ENCODE results near the gene CLEC4M.

The CLEC4M gene

DNA sequence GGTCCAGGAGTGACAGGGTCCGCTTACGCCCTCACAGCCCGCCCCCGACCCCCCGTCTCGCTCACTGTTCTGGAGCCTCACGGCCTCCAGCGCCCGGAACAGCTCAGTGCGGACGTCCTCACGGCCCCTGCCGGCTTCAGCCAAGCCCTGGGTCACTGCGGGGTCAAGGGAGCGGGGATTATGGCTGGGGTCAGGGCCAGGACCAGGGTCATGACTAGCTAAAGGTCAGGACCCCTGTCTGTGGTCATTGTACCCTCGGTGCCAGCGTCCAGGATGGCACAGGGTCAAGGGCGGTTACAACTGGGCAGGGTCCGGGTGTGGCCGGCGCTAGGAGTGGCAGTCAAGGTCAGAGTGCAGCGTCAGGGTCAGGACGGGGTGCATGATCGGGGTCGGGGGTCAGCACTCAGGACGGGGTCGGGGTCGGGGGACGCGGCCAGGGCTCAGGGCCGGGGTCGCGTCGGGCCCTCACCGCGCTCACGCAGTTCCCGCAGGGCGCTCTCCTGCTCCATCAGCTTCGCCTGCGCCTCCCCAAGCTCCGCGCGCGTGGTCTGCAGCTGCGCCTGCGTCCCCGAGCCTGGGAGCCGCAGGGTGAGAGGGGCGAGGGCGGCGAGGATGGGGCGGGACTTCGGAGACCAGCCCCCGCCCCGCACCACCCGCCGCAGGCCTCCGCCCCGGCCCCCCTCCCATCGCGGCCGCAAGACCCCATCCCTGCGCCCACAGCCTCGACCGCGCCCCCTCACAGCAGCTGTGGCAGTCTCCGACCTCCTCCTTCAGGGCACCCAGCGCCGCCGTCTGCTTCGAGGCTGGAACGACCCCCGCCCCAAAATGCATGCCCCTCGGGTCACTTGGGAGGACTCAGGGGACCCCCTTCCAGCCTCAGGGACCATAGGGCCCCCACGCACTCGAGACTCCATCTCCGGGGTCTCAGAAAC, 32.5 kb upstream of the CLEC4M start:
- H3K9me3 ChIP-seq (ENCODE audit: control insufficient read depth, low read length): no peaks in the 10 kb centered on the region
- H3K4me1 ChIP-seq (ENCODE audit: control insufficient read depth, insufficient read depth, low read length): no peaks in the 10 kb centered on the region
- no peak overlapping the region for H3K27ac ChIP-seq (ENCODE audit: insufficient read depth, low read depth, low read length, poor library complexity, severe bottlenecking)
- WGBS, 2 experiments: 17 to 20% methylated on average over 78 of the region's 78 CpGs
- no peak overlapping the region for H3K4me3 ChIP-seq (ENCODE audit: insufficient read depth, low read depth, low read length)
- H3K36me3 ChIP-seq (ENCODE audit: control insufficient read depth, insufficient read depth, low read length): no peaks in the 10 kb centered on the region
- H3K27me3 ChIP-seq (ENCODE audit: control insufficient read depth, insufficient read depth, low read length, poor library complexity, severe bottlenecking): peaks cover 81% of the 10 kb centered on the region

GRCh38 chr19:7731218-7731595, 31.8 kb upstream of the CLEC4M start:
- WGBS, 2 experiments: 75 to 78% methylated on average over 39 of the region's 39 CpGs

GRCh38 chr19:7731615-7732014, 31.4 kb upstream of the CLEC4M start:
- WGBS, 2 experiments: 78% methylated on average over 5 of the region's 5 CpGs
- Histone ChIP-seq H3K4me1 (ENCODE audit: control insufficient read depth, insufficient read depth, low read length) (no peaks in the 10 kb centered on the region), H3K27ac (ENCODE audit: insufficient read depth, low read depth, low read length, poor library complexity, severe bottlenecking) (no peak overlapping the region), H3K27me3 (ENCODE audit: control insufficient read depth, insufficient read depth, low read length, poor library complexity, severe bottlenecking) (peaks cover 86% of the 10 kb centered on the region), H3K4me3 (ENCODE audit: insufficient read depth, low read depth, low read length) (no peak overlapping the region), H3K36me3 (ENCODE audit: control insufficient read depth, insufficient read depth, low read length) (no peaks in the 10 kb centered on the region), H3K9me3 (ENCODE audit: control insufficient read depth, low read length) (no peaks in the 10 kb centered on the region)

More at GRCh38 chr19:7731218-7731595, 31.8 kb upstream of the CLEC4M start:
- H3K9me3 ChIP-seq (ENCODE audit: control insufficient read depth, low read length): no peaks in the 10 kb centered on the region
- no peaks in the 10 kb centered on the region for H3K36me3 ChIP-seq (ENCODE audit: control insufficient read depth, insufficient read depth, low read length)
- no peak overlapping the region for H3K27ac ChIP-seq (ENCODE audit: insufficient read depth, low read depth, low read length, poor library complexity, severe bottlenecking)
- no peak overlapping the region for H3K4me3 ChIP-seq (ENCODE audit: insufficient read depth, low read depth, low read length)
- peaks cover 86% of the 10 kb centered on the region for H3K27me3 ChIP-seq (ENCODE audit: control insufficient read depth, insufficient read depth, low read length, poor library complexity, severe bottlenecking)
- no peaks in the 10 kb centered on the region for H3K4me1 ChIP-seq (ENCODE audit: control insufficient read depth, insufficient read depth, low read length)

DNA sequence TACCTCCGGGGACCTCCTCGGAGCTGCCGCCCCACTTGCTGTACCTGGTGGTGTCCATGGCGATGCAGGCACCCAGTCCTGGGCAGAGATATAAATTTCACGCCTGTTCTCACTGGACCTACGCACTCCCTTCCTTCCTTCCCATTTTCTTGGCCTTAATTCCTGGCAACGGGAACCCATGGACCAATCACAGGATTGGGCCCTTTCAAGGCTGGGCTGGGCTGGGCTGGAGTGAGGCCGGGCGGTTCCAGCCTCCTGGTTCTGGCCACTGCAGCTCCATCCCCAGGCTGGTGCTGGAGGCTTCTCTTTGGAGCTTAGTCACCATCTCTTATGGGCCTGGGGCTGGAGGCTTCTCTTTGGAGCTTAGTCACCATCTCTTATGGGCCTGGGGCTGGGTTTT, 31.0 kb upstream of the CLEC4M start, which contains the start of gene CLEC4G:
TSS of gene CLEC4G (minus strand) at position 66 of the 400 bp plus-strand sequence. CDS start at position 58, 8 bp downstream.
- Histone ChIP-seq H3K9me3 (ENCODE audit: control insufficient read depth, low read length) (no peaks in the 10 kb centered on the region), H3K27ac (ENCODE audit: insufficient read depth, low read depth, low read length, poor library complexity, severe bottlenecking) (no peak within 1 kb of the TSS), H3K4me3 (ENCODE audit: insufficient read depth, low read depth, low read length) (no peak within 1 kb of the TSS), H3K27me3 (ENCODE audit: control insufficient read depth, insufficient read depth, low read length, poor library complexity, severe bottlenecking) (peaks cover 86% of the 10 kb centered on the region), H3K4me1 (ENCODE audit: control insufficient read depth, insufficient read depth, low read length) (no peaks in the 10 kb centered on the region), H3K36me3 (ENCODE audit: control insufficient read depth, insufficient read depth, low read length) (no peaks in the 10 kb centered on the region)
- WGBS, 2 experiments: 63 to 66% methylated on average over 9 of the region's 9 CpGs

GRCh38 chr19:7733376-7733775, 29.7 kb upstream of the CLEC4M start:
- Histone ChIP-seq H3K36me3 (ENCODE audit: control insufficient read depth, insufficient read depth, low read length) (no peaks in the 10 kb centered on the region), H3K4me3 (ENCODE audit: insufficient read depth, low read depth, low read length) (no peak overlapping the region), H3K9me3 (ENCODE audit: control insufficient read depth, low read length) (no peaks in the 10 kb centered on the region), H3K4me1 (ENCODE audit: control insufficient read depth, insufficient read depth, low read length) (no peaks in the 10 kb centered on the region), H3K27me3 (ENCODE audit: control insufficient read depth, insufficient read depth, low read length, poor library complexity, severe bottlenecking) (peaks cover 75% of the 10 kb centered on the region), H3K27ac (ENCODE audit: insufficient read depth, low read depth, low read length, poor library complexity, severe bottlenecking) (no peak overlapping the region)
- 69 to 76% methylated on average over 6 of the region's 6 CpGs for WGBS, 2 experiments

GRCh38 chr19:7734220-7735203, 28.5 kb upstream of the CLEC4M start:
- whole genome bisulfite sequencing, 2 experiments: 63 to 65% methylated on average over 12 of the region's 12 CpGs
- Histone ChIP-seq H3K4me1 (ENCODE audit: control insufficient read depth, insufficient read depth, low read length) (no peaks in the 10 kb centered on the region), H3K4me3 (ENCODE audit: insufficient read depth, low read depth, low read length) (no peak overlapping the region), H3K9me3 (ENCODE audit: control insufficient read depth, low read length) (no peaks in the 10 kb centered on the region), H3K36me3 (ENCODE audit: control insufficient read depth, insufficient read depth, low read length) (no peaks in the 10 kb centered on the region), H3K27ac (ENCODE audit: insufficient read depth, low read depth, low read length, poor library complexity, severe bottlenecking) (no peak overlapping the region), H3K27me3 (ENCODE audit: control insufficient read depth, insufficient read depth, low read length, poor library complexity, severe bottlenecking) (peaks cover 63% of the 10 kb centered on the region)

DNA sequence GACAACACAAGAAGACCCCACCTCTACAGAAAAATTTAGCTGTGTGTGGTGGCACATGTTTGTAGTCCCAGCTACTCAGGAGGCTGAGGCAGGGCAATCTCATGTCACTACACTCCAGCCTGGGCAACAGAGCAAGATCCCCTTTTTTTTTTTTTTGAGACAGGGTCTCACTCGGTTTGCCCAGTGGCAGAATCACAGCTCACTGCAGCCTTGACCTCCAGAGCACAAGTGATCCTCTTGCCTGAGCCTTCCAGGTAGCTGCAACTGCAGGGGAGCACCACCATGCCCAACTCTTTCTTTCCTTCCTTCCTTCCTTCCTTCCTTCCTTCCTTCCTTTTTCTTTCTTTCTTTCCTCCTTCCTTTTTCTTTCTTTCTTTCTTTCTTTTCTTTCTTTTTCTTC, 26.9 kb upstream of the CLEC4M start:
- Histone ChIP-seq H3K27me3 (ENCODE audit: control insufficient read depth, insufficient read depth, low read length, poor library complexity, severe bottlenecking) (peaks cover 52% of the 10 kb centered on the region), H3K4me3 (ENCODE audit: insufficient read depth, low read depth, low read length) (no peak overlapping the region), H3K36me3 (ENCODE audit: control insufficient read depth, insufficient read depth, low read length) (no peaks in the 10 kb centered on the region), H3K4me1 (ENCODE audit: control insufficient read depth, insufficient read depth, low read length) (no peaks in the 10 kb centered on the region), H3K27ac (ENCODE audit: insufficient read depth, low read depth, low read length, poor library complexity, severe bottlenecking) (no peak overlapping the region), H3K9me3 (ENCODE audit: control insufficient read depth, low read length) (no peaks in the 10 kb centered on the region)
- 41 to 59% methylated on average over 1 of the region's 1 CpG for WGBS, 2 experiments

DNA sequence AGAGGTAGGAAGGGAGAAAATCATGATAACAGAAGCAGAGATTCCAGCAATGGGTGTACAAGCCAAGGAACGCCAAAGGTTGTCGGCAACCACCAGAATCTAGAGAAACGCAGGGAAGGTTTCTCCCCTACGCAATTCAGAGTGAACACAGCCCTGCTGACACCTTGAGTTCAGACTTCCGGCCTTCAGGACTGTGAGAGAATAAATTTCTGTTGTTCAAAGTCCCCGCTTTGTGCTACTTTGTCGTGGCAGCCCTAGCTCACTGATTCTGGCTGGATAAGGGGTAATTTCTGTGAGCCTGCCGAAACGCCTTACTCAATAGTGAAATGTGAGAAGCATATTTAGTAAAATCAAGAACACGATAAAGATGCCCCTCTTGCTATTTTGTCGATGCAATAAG, 25.8 kb upstream of the CLEC4M start:
- WGBS, 2 experiments: 89% methylated on average over 11 of the region's 11 CpGs
- no peaks in the 10 kb centered on the region for H3K36me3 ChIP-seq (ENCODE audit: control insufficient read depth, insufficient read depth, low read length)
- no peaks in the 10 kb centered on the region for H3K9me3 ChIP-seq (ENCODE audit: control insufficient read depth, low read length)
- H3K27me3 ChIP-seq (ENCODE audit: control insufficient read depth, insufficient read depth, low read length, poor library complexity, severe bottlenecking): peaks cover 41% of the 10 kb centered on the region
- H3K27ac ChIP-seq (ENCODE audit: insufficient read depth, low read depth, low read length, poor library complexity, severe bottlenecking): no peak overlapping the region
- H3K4me1 ChIP-seq (ENCODE audit: control insufficient read depth, insufficient read depth, low read length): no peaks in the 10 kb centered on the region
- H3K4me3 ChIP-seq (ENCODE audit: insufficient read depth, low read depth, low read length): no peak overlapping the region

DNA sequence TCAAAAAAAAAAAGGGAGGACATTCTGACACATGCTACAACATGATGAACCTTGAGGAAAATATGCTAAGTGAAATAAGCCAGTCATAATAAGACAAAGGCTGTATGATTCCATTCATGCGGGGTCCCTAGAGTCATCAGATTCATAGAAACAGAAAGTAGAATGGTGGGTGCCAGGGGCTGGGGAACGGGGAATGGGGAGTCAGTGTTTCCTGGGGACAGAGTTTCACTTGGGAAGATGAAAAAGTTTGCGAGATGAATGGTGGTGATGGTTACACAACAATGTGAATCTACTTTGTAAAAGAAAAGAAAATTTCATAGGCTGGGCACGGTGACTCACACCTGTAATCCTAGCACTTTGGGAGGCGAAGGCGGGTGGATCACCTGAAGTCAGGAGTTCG, 25.0 kb upstream of the CLEC4M start:
- no peak overlapping the region for H3K27ac ChIP-seq (ENCODE audit: insufficient read depth, low read depth, low read length, poor library complexity, severe bottlenecking)
- WGBS, 2 experiments: 84% methylated on average over 7 of the region's 7 CpGs
- no peak overlapping the region for H3K4me3 ChIP-seq (ENCODE audit: insufficient read depth, low read depth, low read length)
- no peaks in the 10 kb centered on the region for H3K9me3 ChIP-seq (ENCODE audit: control insufficient read depth, low read length)
- peaks cover 36% of the 10 kb centered on the region for H3K27me3 ChIP-seq (ENCODE audit: control insufficient read depth, insufficient read depth, low read length, poor library complexity, severe bottlenecking)
- no peaks in the 10 kb centered on the region for H3K36me3 ChIP-seq (ENCODE audit: control insufficient read depth, insufficient read depth, low read length)
- no peaks in the 10 kb centered on the region for H3K4me1 ChIP-seq (ENCODE audit: control insufficient read depth, insufficient read depth, low read length)
